H1 (cell line): ENCODE results near the gene CD96. TPM values are rescaled to one million over a fixed set of nuclear protein-coding genes. Genes with fewer than 3 reads are reported as not detected.

Source experiments
- CBX5 ChIP-seq: fragments of 300-800, 300-1000 bp; sonication (generic); IDR thresholded peaks from 2 replicates; pipeline ENCODE4 v1.7.1; 2016; ENCODE audit warnings: antibody characterized with exemption, low read length, low read depth
- EP300 ChIP-seq, 2 experiments: IDR thresholded peaks; 1 replicate in 1 of 2; 2 replicates in 1 of 2; pipeline ENCODE4 v1.6.1; 2011 to 2012; ENCODE audit warnings: low read depth in 2 of 2, low read length in 2 of 2, mild to moderate bottlenecking in 2 of 2, borderline replicate concordance in 1 of 2, inconsistent platforms in 1 of 2, moderate library complexity in 1 of 2
- SP1 ChIP-seq: IDR thresholded peaks from 2 replicates; pipeline ENCODE4 v1.6.1; 2011; ENCODE audit warnings: low read depth, low read length
- TAF1 ChIP-seq: IDR thresholded peaks from 2 replicates; pipeline ENCODE4 v1.6.1; 2011; ENCODE audit warnings: mild to moderate bottlenecking, low read depth, low read length
- polyA plus RNA-seq, 7 experiments: library from polyadenylated mRNA; depleted of rRNA in 3 of 7; stranded (reverse) in 5 of 7; unstranded in 2 of 7; fragments of >200 nt in 5 of 7; fragments of 200-250 nt in 2 of 7; gene quantifications; 1 replicate in 5 of 7; 2 replicates in 1 of 7; 4 replicates in 1 of 7; pipeline versions ENCODE4 v1.2.1 to v1.2.3, GENCODE V29; 2011 to 2013; ENCODE audit warnings: missing spikeins in 2 of 7, mixed read lengths in 2 of 7
- total RNA-seq: library from RNA; stranded (reverse); fragmentation: NEBNext Ultra II Directional; extraction: Animal tissue kit (Norgen Biotek cat#: 25700); gene quantifications from 2 replicates; pipeline ENCODE4 v1.2.1, GENCODE V29; 2021

CD96 gene
- total and polyA plus RNA-seq, 2 of the 8 experiments (the other 6 are each of a cell fraction or from before 2014, with no cell fraction given), result not detected

- no peak for TF ChIP-seq SP1
- TF ChIP-seq CBX5, result no peak
- no peak for TF ChIP-seq EP300 (IDR thresholded peaks at IDR 0.05; ENCODE audit: borderline replicate concordance in 1 of 2, low read depth in 2 of 2, low read length in 2 of 2)
- no peak for TF ChIP-seq TAF1
Observed at GRCh38 chr3:111542611-111543300, 759 bp downstream of the CD96 start (continued).
